Endometrial microvascular endothelial cells (primary cell): ENCODE data around the gene LEAP2. TPM values are rescaled to one million over a fixed set of nuclear protein-coding genes. Genes with fewer than 3 reads are reported as not detected.

ENCODE experiments used
- in situ Hi-C: cut with HindIII; loops from 2 replicates; pipeline ENCODE4 v1.10.0; 2017; ENCODE audit warnings: low sequenced_read_pairs, low pct_unique_long_range_greater_than_20kb; ENCODE audit errors: inconsistent ontology term
- total RNA-seq: library from RNA; depleted of rRNA; stranded (reverse); fragments of >200 nt; gene quantifications from one replicate; pipeline ENCODE4 v1.2.3, GENCODE V29; 2015; ENCODE audit errors: inconsistent ontology term

The LEAP2 gene
- total RNA-seq, 1 donor from 2014 or later = not detected

DNA sequence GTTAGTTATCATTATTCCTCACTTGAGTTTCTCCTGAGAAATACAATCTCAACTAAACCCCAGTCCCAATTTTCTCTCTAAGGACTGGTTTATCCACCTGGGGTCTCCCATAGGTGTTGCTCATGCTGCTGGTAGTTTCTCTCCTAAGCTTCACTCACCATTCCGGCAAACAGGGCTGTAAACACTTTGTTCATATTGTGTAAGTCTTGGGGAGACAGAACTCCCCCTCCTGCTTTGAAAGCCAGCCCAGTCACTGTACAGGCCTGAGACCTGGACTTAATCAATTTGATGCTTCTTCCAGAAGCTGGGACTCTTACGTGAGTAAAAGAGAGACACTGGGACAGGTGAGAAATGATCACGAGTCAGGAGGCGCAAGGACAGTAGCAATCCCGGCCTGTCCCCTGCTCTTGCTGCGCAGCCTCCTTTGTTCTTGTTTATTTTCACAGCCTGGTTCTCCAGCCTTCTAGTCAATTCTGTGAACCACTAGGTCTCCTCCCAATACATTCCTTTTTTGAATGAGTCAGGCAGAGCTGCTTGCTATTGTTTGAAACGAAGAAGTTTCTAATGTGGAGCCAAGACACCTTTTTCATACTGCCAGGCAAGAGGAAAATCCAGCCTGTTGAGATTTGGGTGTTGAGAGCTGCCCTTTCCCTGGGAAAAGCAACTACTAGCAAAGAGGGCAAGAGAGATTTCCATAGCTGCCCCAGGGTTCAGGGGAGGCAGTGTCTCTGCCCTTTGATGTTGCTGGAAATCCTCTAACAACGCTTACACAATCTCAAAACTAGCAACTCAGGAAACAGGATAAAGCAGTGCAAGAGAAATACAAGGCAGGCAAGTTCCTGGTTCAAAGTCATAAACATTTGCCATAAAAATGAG, 33.8 kb upstream of the LEAP2 start:
- in situ Hi-C loops = no loop called here

DNA sequence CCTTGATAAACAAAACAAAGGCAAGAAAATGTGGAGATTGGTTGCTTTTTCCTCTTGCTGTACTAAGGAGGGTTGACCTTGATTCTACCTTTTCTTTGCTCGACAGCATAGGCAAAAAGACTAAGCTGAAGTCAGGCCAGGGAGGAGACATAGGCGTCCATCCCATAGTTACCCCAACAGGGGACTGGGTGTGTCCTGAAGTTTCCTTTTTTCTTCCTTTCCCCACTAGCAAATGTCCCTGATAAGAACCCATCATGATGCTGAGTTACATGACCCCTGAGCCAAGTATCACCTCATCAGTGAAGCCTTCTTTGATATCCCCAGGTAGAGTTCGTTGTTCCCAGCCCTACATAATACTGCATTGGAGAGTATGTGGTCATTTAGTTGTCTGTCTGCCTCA, 33.2 kb upstream of the LEAP2 start:
- in situ Hi-C loops = no loop called here

DNA sequence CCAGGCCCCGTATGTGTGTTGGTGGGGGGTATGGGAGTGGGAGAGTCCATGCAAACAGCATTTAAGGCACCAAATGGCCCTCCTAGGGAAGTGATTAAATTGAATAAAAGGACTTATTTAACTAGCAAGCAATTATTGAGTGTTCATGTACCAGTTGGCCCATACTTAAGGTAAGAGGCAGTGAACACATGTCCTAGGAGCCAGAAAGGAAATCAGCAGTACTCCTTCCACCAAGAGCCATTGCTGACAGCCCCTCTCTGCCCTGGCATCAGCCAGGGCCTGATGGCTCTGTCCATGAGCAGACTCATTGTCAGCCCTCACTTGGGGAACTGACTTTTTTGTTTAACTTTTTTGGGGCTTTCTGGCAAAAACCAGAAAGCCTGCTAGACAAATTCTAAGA, 32.6 kb upstream of the LEAP2 start:
- in situ Hi-C loops = no loop called here

DNA sequence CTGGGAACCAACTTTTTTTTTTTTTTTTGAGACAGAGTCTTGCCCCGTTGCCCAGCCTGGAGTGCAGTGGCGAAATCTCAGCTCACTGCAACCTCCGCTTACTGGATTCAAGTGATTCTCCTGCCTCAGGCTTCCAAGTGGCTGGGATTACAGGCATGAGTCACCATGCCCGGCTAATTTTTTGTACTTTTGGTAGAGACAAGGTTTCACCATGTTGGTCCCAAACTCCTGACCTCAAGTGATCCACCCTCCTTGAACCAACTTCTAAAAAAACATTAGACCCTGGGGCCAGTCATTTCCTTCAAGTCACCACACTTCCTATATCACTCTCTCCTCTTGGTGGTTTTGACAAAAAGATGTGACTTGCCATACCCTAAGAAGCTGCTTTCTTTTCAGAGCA, 32.2 kb upstream of the LEAP2 start:
- in situ Hi-C loops = no loop called here

DNA sequence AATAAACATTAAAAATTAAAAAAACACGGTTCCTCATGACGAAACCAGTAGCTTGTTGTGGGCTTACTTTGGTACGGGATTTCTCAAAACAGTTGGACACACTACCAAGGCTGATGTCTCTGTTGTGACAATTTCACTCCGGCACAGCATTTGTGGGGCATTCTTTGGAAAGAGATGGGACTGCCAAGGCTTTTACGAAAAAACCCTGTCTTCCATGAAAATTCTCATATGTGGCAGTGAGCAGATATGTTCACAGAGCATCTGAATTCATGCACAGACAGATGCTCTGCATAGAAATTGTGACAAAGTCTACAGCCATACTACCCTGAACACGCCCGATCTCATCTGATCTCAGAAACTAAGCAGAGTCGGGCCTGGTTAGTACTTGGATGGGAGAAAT, 25.2 kb upstream of the LEAP2 start:
- in situ Hi-C loops = no loop called here

DNA sequence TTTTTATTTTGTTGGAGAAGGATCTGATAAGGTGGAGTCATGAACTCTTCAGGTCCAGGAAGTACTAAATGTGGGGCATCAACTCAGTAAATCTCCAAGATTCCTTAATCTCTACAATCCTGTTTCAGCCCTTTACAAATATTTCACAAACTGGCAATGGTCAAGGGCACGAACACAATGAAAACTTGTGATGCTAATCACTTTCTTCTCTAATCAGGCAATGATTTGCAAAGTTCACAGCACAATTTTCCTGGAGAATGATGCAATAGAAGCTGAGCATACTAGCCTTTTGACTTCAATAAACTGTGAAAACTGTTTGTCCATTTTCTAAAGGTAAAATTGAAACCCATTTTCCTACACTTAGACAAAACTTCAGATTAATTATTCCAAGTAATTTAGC, 24.1 kb upstream of the LEAP2 start:
- in situ Hi-C loops = no loop called here

DNA sequence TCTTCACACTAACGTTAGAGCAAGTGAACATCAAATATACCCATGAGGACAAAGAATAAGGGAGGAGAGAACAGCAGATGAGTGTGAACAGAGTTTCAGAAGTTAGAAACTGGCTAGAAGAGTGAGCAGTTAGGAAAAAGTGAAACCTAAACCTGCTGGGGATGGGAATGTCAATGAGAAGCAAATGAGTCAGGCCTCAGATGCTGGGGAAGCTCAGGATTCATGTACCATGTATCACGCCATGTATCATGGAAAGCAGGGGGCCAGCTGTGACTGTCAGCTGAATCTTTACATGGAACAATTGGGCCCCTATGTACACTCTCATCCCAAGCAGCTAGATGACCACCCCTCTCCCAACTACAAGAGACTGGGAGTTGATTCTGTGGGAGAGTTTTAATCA, 23.4 kb upstream of the LEAP2 start:
- in situ Hi-C loops = loop anchor here (25.0 kb wide), 1 partner anchor 463 kb away; no protein-coding TSS in a partner anchor

DNA sequence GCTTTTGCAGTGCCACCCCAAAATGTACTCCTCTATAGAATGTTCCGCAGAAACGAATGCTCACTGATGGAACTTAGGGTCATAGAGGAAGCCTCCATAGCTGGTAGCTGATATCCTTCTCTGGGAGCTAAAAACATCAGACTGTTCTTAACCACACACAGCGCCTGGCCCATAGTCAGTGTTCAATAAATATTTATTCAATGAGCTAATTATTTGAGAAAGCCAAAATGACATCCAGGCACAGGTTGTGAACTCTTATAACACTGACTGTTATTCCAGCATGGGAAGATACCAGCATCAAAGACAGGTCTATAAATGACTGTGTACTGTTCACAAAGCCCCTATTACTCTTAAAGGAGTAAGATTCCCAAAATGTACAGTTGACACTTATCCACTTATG, 20.1 kb upstream of the LEAP2 start:
- in situ Hi-C loops = loop anchor here (25.0 kb wide), 1 partner anchor 466 kb away; no protein-coding TSS in a partner anchor

DNA sequence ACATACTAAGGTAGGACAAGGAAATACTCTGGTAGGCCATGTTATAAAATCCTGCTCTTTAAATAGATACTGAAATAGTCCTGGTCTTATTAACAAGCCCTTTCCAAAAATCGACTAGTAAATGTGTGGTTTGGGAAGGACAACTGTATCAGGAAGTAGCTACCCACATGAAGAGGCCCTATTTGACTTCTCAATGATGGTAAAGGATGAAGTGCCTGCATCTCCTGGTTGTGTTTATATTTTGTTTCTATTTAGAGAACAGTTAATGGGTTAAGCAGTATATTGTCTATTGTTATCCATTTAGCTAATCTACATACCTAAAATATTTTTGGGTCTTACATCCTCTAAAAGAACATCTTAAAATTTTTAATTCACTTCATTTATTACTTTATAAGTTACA, 19.7 kb upstream of the LEAP2 start:
- in situ Hi-C loops = loop anchor here (25.0 kb wide), 1 partner anchor 466 kb away; no protein-coding TSS in a partner anchor

DNA sequence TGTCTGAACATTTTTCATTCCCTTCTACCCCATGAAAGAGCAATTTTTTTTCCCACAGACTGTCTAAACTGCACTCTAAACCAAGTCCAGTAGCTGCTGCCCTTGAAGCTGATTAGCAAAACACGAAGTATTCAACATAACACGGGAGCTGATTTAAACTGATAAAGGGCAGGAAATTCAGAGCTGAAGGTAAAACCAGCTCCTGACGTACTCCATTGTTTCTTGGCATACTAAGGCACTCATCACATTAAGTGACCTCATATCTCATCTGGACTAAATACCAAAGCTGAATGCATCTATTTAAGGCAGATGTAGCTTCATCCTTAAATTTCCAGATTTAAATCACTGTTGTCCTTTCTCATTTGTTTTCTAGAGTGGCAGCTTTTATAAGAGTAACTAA, 19.2 kb upstream of the LEAP2 start:
- in situ Hi-C loops = loop anchor here (25.0 kb wide), 1 partner anchor 467 kb away; no protein-coding TSS in a partner anchor

DNA sequence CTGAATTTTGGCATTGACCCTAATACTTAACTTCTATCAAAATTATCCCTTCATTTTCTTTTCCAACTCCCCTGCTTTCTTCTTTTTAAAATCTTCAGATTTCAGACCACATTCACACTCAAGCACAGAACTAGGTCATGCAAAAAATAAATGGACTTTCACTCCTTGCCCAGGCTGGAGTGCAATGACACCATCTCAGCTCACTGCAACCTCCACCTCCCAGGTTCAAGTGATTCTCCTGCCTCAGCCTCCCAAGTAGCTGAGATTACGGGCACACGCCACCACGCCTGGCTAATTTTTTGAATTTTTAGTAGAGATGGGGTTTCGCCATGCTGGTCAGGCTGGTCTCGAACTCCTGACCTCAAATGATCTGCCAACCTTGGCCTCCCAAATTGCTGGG, 18.5 kb upstream of the LEAP2 start:
- in situ Hi-C loops = loop anchor here (25.0 kb wide), 1 partner anchor 468 kb away; no protein-coding TSS in a partner anchor

DNA sequence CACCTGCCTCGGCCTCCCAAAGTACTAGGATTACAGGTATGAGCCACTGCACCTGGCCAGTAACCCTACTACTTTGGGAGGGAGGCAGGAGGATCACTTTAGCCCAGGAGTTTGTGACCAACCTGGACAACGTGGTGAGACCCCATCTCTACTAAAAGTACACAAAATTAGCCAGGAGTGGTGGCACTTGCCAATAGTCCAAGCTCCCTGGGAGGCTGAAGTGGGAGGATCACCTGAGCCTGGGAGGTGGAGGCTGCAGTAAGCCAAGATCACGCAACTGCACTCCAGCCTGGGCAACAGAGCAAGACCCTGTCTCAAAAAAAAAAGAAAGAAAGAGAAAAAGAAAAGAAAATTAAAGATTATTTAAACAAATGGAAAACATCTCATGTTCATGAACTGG, 17.5 kb upstream of the LEAP2 start:
- in situ Hi-C loops = loop anchor here (25.0 kb wide), 1 partner anchor 469 kb away; no protein-coding TSS in a partner anchor

DNA sequence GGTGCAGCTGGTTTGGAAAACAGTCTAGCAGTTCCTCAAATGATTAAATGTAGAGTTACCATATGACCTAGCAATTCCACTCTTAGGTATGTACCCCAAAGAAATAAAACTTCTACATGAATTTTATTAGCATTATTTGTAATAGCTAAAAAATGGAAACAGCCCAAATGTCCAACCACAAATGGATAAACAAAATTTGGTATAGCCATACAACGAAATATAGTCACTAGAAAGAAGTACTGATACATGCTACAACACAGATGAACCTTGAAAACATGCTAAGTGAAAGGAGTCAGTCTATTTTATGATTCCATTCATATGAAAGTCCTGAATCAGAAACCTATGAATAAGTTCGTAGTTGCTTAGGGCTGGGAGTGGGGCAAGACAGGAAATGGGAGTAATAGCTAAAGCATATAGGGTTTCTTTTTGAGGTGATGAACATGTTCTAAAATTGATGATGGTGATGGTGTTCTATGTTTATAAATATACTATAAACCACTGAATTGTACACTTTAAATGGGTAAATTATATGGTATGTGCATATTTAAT, 13.5 kb upstream of the LEAP2 start:
- in situ Hi-C loops = loop anchor here (25.0 kb wide), 1 partner anchor 473 kb away; no protein-coding TSS in a partner anchor

DNA sequence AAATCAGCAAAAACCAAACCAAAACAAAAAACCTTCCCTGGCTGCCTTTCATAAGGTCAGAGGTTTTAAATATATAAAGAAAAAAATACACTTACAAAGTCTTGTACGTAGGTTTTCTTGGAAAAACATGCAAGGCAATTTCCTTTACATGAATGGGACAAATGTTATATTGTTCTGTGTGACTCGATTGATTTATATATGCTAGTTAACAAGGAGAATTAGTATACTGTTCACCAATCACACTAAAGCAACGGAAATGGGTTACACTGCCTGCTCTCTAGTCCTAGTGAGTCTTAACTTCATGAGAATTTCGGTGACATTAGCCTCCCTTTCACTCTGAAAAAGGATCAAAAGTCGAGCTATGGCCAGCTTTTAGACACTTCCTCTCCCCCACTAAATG, 12.7 kb upstream of the LEAP2 start:
- in situ Hi-C loops = loop anchor here (25.0 kb wide), 1 partner anchor 473 kb away; no protein-coding TSS in a partner anchor

DNA sequence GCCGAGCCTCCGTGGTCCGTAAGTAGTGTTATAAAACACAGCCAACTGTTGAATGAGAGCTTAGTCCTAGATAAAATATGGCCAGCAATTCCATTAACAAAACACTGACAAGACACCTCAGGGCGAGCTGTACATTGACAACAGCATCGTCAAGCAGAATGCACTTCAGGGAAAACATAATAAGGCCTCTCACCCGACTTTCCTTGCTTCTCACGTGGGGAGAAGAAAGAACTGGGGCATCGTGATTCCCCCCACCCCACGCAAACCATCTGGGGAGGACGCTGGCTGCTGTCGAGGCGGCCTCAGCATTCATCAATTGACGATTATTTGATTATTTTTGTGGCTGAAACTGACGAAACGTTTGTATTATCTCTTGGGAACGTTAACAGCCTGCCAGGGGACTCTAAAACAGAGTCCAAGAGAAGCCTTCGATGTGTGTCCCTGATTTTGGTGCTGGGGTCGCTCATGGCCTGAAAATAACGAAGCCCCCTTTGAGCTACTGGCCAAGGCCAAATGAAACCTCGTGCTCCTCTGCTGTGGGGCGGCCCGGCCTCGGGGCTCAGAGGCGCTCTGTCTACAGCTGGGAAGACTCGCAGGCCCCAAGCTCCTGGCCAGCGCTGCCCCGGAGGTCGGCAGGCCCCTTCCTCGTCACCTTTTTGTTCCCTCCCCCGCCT, 7.7 kb upstream of the LEAP2 start:
- in situ Hi-C loops = loop anchor here (25.0 kb wide), 1 partner anchor 479 kb away; no protein-coding TSS in a partner anchor

DNA sequence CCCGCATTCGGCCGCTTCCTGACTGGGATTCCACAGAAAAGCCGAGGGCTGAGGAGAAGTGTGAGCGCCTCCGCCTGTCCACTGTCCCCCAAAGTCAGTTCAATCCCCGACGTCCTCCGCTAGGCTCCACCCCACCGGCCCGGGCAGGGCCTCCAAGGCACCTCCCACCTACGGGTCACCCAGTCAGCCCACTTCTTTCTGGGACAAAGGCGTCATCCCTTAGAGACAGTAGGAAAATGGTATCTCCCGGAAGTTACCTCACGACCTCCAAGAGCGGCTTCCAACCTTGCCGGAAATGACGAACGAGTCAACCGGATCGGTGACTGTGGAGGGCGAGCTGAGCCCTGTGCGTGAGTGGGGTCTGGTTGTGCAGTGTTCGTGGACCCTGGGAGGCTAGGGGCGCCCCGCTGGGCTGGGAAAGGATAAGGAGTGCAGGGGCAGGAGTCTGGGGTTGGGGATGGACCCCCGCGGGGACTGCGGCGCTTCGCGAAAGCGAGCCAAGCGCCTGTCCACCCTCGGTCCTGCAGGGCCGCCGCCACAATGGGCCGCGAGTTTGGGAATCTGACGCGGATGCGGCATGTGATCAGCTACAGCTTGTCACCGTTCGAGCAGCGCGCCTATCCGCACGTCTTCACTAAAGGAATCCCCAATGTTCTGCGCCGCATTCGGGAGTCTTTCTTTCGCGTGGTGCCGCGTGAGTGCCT, 7.0 kb upstream of the LEAP2 start, which contains the start of the genes GDF9 and UQCRQ:
Gene GDF9, minus strand, starts transcription at position 128 of the 704 bp plus-strand sequence. CDS start 1,936 bp downstream, outside the sequence.
Gene UQCRQ, plus strand, starts transcription at position 301 of the 704 bp plus-strand sequence. Its CDS starts 240 bp downstream, at position 541.
- in situ Hi-C loops = loop anchor here (25.0 kb wide), 1 partner anchor 479 kb away; no protein-coding TSS in a partner anchor

DNA sequence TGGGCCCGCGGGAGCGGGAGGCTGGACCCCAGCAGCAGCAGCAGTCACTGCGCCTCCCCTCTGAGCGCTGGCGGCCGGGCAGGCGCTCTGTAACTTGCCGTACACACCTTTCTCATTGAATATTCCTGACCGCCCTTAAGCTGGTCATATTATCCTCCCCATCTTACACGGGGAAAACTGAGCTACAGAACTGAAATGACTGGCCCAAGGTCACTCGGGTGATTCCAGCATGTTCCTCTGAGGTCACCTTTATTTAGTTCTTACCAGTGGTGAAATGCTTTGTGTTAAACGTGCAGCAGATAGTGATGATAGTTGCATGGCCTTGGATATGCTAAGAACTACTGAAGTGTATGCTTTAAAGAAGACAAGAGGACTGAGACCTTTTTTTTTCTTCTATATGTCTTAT, 6.4 kb upstream of the LEAP2 start:
- in situ Hi-C loops = loop anchor here (25.0 kb wide), 1 partner anchor 480 kb away; no protein-coding TSS in a partner anchor

DNA sequence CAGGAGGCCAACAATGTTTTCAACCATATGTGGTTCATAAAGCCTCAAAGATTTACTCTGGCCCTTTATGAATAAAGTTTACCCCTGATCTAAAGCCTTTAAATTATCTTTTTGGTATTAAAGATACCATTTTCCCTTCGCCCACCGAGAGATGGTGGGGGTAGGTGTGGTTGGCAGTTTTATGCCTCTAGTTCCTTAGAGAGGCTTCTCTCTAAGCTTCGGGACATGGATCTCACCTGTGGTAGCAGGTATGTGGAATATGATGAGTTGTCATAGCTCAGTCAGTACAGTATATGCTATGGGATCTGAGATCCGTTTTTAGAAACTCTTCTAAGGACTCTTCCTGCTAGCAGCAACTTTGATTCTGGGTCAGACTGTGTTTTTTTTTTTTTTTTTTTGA, 4.7 kb upstream of the LEAP2 start:
- in situ Hi-C loops = loop anchor here (25.0 kb wide), 1 partner anchor 481 kb away; no protein-coding TSS in a partner anchor
